Measurements from ENCODE around the gene GPRIN1. TPM values are rescaled to one million over a fixed set of nuclear protein-coding genes. Genes with fewer than 3 reads are reported as not detected.

Gene GPRIN1
- polyA plus RNA-seq, 1 of the 3 experiments (the other 2 are of a cell fraction) = 6.6 TPM

DNA sequence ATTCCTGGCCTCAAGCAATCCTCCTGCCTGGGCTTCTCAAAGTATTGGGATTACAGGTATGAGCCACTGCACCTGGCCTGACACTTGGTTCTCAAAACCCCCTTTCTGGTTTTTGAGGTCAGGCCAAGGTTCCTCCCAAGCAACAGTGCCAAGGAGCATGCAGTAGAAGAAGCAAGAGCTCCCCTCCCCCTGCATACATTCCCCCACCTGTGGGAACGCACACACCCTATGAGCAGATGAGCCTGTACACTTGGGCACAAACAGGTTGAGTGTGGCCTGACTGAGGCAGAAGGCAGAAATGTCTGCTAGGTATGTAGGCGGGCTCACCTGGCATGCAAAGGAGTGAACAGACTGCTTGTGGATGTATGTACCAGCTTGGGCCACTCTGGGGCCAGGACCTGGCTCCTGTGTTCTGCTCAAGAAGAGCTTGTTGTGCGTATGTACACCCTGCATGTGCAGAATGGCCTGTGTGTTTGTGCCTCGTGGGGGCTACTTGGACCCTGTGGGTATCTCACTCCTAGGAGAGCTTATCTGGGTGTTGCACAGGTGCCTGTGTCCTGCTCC is 1.7 kb downstream of the GPRIN1 start:
- H3K9ac ChIP-seq = no peak overlapping the region
- H3F3A ChIP-seq (replicated peaks; ENCODE audit: insufficient read depth) = peaks cover 4% of the 10 kb centered on the region
- H3K9me2 ChIP-seq = no peaks in the 10 kb centered on the region
- no peak overlapping the region for H2AFZ ChIP-seq (ENCODE audit: low read depth)
- POLR2A ChIA-PET = interaction anchor here (1.1 kb wide), 1 partner anchor 14 kb away, joined by 3 read pairs; no protein-coding TSS in a partner anchor
- H3K27me3 ChIP-seq (ENCODE audit: insufficient read depth) = no peaks in the 10 kb centered on the region
- no peaks in the 10 kb centered on the region for H3K36me3 ChIP-seq (replicated peaks in 1 of 2; ENCODE audit: control insufficient read depth in 1 of 2, insufficient read depth in 2 of 2, low read length in 1 of 2)
- H3K79me2 ChIP-seq (ENCODE audit: insufficient read depth) = peaks cover 21% of the 10 kb centered on the region
- peaks cover 0 to 36% of the 10 kb centered on the region in 2 experiments; a peak in 1 of 4 replicates for H3K4me1 ChIP-seq (ENCODE audit: control insufficient read depth in 1 of 2, insufficient read depth in 2 of 2, low read depth in 1 of 2, low read length in 1 of 2)
- DNase-seq = no peak
- CTCF ChIA-PET = interaction anchor here (1.0 to 2.5 kb wide), 5 partner anchors 23 to 878 kb away, joined by 3 to 9 read pairs (median 4); partner anchors contain the start of gene CLTB
- TF ChIP-seq, protein P1, sequence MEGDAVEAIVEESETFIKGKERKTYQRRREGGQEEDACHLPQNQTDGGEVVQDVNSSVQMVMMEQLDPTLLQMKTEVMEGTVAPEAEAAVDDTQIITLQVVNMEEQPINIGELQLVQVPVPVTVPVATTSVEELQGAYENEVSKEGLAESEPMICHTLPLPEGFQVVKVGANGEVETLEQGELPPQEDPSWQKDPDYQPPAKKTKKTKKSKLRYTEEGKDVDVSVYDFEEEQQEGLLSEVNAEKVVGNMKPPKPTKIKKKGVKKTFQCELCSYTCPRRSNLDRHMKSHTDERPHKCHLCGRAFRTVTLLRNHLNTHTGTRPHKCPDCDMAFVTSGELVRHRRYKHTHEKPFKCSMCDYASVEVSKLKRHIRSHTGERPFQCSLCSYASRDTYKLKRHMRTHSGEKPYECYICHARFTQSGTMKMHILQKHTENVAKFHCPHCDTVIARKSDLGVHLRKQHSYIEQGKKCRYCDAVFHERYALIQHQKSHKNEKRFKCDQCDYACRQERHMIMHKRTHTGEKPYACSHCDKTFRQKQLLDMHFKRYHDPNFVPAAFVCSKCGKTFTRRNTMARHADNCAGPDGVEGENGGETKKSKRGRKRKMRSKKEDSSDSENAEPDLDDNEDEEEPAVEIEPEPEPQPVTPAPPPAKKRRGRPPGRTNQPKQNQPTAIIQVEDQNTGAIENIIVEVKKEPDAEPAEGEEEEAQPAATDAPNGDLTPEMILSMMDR (IDR thresholded peaks at IDR 0.05) = no peak
- TF ChIP-seq, protein P2, sequence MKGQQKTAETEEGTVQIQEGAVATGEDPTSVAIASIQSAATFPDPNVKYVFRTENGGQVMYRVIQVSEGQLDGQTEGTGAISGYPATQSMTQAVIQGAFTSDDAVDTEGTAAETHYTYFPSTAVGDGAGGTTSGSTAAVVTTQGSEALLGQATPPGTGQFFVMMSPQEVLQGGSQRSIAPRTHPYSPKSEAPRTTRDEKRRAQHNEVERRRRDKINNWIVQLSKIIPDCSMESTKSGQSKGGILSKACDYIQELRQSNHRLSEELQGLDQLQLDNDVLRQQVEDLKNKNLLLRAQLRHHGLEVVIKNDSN (IDR thresholded peaks at IDR 0.05; ENCODE audit: borderline replicate concordance, low read depth) = no peak
- no peak for TF ChIP-seq CHD2 (IDR thresholded peaks at IDR 0.05; ENCODE audit: low read length, partially characterized antibody)
- TF ChIP-seq MEF2A (IDR thresholded peaks at IDR 0.05; ENCODE audit: borderline replicate concordance, low read depth) = no peak
- H4K20me1 ChIP-seq (ENCODE audit: insufficient read depth) = peaks cover 36% of the 10 kb centered on the region; the same call in 1 of the 2 replicates
- H3K9me3 ChIP-seq = no peaks in the 10 kb centered on the region
- H3K4me3 ChIP-seq (ENCODE audit: low read depth in 2 of 2, low read length in 1 of 2) = no peak overlapping the region; a peak in 1 of 4 replicates
- H3K27ac ChIP-seq (ENCODE audit: low read depth in 2 of 2, low read length in 1 of 2) = no peak overlapping the region
- WGBS (ENCODE audit: low lambda C conversion rate) = 80% methylated on average over 2 of the region's 4 CpGs
- H3K4me2 ChIP-seq = peak overlapping the region; percentile 90

DNA sequence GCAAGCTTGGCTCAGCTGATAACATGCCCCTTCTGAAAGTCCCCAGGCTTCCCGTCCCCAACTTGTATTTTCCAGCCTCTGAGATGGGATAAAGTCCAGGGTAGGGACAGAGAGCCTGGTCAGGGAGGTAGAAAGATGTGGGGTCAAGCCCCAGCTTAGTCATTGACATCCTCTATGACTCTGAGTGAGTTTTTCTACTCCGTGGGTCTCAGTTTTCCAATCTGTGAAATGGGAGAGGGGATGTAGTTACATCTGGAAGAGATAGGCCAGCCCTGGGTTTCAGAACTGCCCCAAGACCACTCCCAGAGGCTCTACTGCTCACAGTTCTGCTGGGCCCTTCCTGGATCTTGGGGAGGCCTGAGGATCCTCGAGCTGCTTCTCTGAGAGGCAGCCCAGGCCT is 3.1 kb downstream of the GPRIN1 start:
- no peaks in the 10 kb centered on the region for H3K36me3 ChIP-seq (replicated peaks in 1 of 2; ENCODE audit: control insufficient read depth in 1 of 2, insufficient read depth in 2 of 2, low read length in 1 of 2)
- peaks cover 43% of the 10 kb centered on the region; the same call in 1 of the 2 replicates for H4K20me1 ChIP-seq (ENCODE audit: insufficient read depth)
- H3K27ac ChIP-seq (ENCODE audit: low read depth in 2 of 2, low read length in 1 of 2) = no peak overlapping the region
- no peak overlapping the region for H2AFZ ChIP-seq (ENCODE audit: low read depth)
- peaks cover 4% of the 10 kb centered on the region for H3F3A ChIP-seq (replicated peaks; ENCODE audit: insufficient read depth)
- CTCF ChIA-PET = interaction anchor here (0.6 to 3.8 kb wide), 5 partner anchors 12 to 877 kb away, joined by 3 to 15 read pairs (median 6); partner anchors contain the start of gene CLTB
- POLR2A ChIA-PET = no interaction called here
- no peak overlapping the region for H3K4me3 ChIP-seq (ENCODE audit: low read depth in 2 of 2, low read length in 1 of 2)
- H3K4me1 ChIP-seq (ENCODE audit: control insufficient read depth in 1 of 2, insufficient read depth in 2 of 2, low read depth in 1 of 2, low read length in 1 of 2) = peaks cover 0 to 30% of the 10 kb centered on the region in 2 experiments; a peak in 1 of 4 replicates
- H3K9ac ChIP-seq = no peak overlapping the region
- DNase-seq = no peak
- H3K27me3 ChIP-seq (ENCODE audit: insufficient read depth) = no peaks in the 10 kb centered on the region
- no peaks in the 10 kb centered on the region for H3K9me3 ChIP-seq
- H3K79me2 ChIP-seq (ENCODE audit: insufficient read depth) = peaks cover 21% of the 10 kb centered on the region
- no peak for TF ChIP-seq RXRA (IDR thresholded peaks at IDR 0.05; ENCODE audit: borderline replicate concordance, low read depth)
- no peak overlapping the region for H3K4me2 ChIP-seq
- 100% methylated on average over 3 of the region's 3 CpGs for WGBS (ENCODE audit: low lambda C conversion rate)
- no peaks in the 10 kb centered on the region for H3K9me2 ChIP-seq

GRCh38 chr5:176606032-176606431 is 3.9 kb downstream of the GPRIN1 start:
- 100% methylated on average over 3 of the region's 3 CpGs for WGBS (ENCODE audit: low lambda C conversion rate)
- H3K9me2 ChIP-seq = no peaks in the 10 kb centered on the region
- ChIA-PET POLR2A (interaction anchor here (0.6 kb wide), 1 partner anchor 8 kb away, joined by 3 read pairs; no protein-coding TSS in a partner anchor), CTCF (interaction anchor here (1.5 to 3.8 kb wide), 3 partner anchors 27 to 63 kb away, joined by 4 to 15 read pairs (median 6); no protein-coding TSS in a partner anchor)
- no peak overlapping the region for H3K27ac ChIP-seq (ENCODE audit: low read depth in 2 of 2, low read length in 1 of 2)
- H3K36me3 ChIP-seq (replicated peaks in 1 of 2; ENCODE audit: control insufficient read depth in 1 of 2, insufficient read depth in 2 of 2, low read length in 1 of 2) = no peaks in the 10 kb centered on the region
- peaks cover 44% of the 10 kb centered on the region; the same call in 1 of the 2 replicates for H4K20me1 ChIP-seq (ENCODE audit: insufficient read depth)
- H3K4me3 ChIP-seq (ENCODE audit: low read depth in 2 of 2, low read length in 1 of 2) = no peak overlapping the region
- H3K4me1 ChIP-seq (ENCODE audit: control insufficient read depth in 1 of 2, insufficient read depth in 2 of 2, low read depth in 1 of 2, low read length in 1 of 2) = peaks cover 0 to 30% of the 10 kb centered on the region in 2 experiments; a peak in 1 of 4 replicates
- H3K4me2 ChIP-seq = no peak overlapping the region
- TF ChIP-seq MAX (IDR thresholded peaks at IDR 0.05; ENCODE audit: low read depth) = no peak
- no peak for TF ChIP-seq TCF12 (IDR thresholded peaks at IDR 0.05)
- H3K27me3 ChIP-seq (ENCODE audit: insufficient read depth) = no peaks in the 10 kb centered on the region
- DNase-seq = no peak
- peaks cover 21% of the 10 kb centered on the region for H3K79me2 ChIP-seq (ENCODE audit: insufficient read depth)
- H2AFZ ChIP-seq (ENCODE audit: low read depth) = no peak overlapping the region
- H3F3A ChIP-seq (replicated peaks; ENCODE audit: insufficient read depth) = peaks cover 3% of the 10 kb centered on the region
- H3K9me3 ChIP-seq = no peaks in the 10 kb centered on the region
- H3K9ac ChIP-seq = no peak overlapping the region
